Ovary (tissue), 9 donors: ENCODE data around the gene BRSK2. TPM values are rescaled to one million over a fixed set of nuclear protein-coding genes. Genes with fewer than 3 reads are reported as not detected.

Experiments
- DNase-seq, 5 donors: peaks; one replicate each; pipeline ENCODE4 v3.0.0-alpha.2; 2019 to 2020
- H3K27ac ChIP-seq, 2 donors: fragments of 200-600 bp; one replicate each; pipeline versions ENCODE4 v1.5.1 to v1.8.0; 2019 to 2022
- H3K27me3 ChIP-seq: fragments of 200-600 bp; one replicate; pipeline ENCODE4 v1.8.0; 2022
- H3K36me3 ChIP-seq: fragments of 200-600 bp; sonication (generic); one replicate; pipeline ENCODE4 v1.5.1; 2019
- H3K4me1 ChIP-seq: one replicate; pipeline ENCODE4 v1.8.1; 2013; ENCODE audit warnings: mild to moderate bottlenecking, moderate library complexity; ENCODE audit not compliant: insufficient read depth
- H3K4me3 ChIP-seq: fragments of 200-600 bp; sonication (generic); one replicate; pipeline ENCODE4 v1.5.1; 2017
- H3K9me3 ChIP-seq, 2 donors: fragments of 200-600 bp in 1 of 2; sonication (generic) in 1 of 2; one replicate each; pipeline versions ENCODE4 v1.5.1 to v1.8.1; 2013 to 2019; ENCODE audit warnings: mild to moderate bottlenecking in 1 of 2, moderate library complexity in 1 of 2
- CTCF ChIP-seq, 3 donors: fragments of 450-650 bp in 2 of 3; fragments of 200-600 bp in 1 of 3; IDR thresholded peaks; one replicate each; pipeline versions ENCODE4 v1.5.1 to v1.8.0; 2016 to 2022; ENCODE audit warnings: antibody characterized with exemption in 3 of 3, mild to moderate bottlenecking in 1 of 3
- EP300 ChIP-seq: sonication (generic); formaldehyde crosslinking; IDR thresholded peaks from one replicate; pipeline ENCODE4 v1.6.1; 2017; ENCODE audit warnings: antibody characterized with exemption
- POLR2A ChIP-seq: fragments of 450-650 bp; IDR thresholded peaks from one replicate; pipeline ENCODE4 v1.6.1; 2017; ENCODE audit warnings: antibody characterized with exemption, mild to moderate bottlenecking, moderate library complexity
- WGBS, 3 donors: extraction: QIAGEN DNeasy Blood & Tissue Kit in 1 of 3; methylation state at CpG; one replicate each; pipeline versions ENCODE4 v1.1.5 to v1.1.7; 2013 to 2017; 5-methylcytosine and 5-hydroxymethylcytosine counted together
- intact Hi-C, 4 donors: fragments of 100-400 bp; cut with DNase I; formaldehyde crosslinking; loops; one replicate each; pipeline versions ENCODE4 v1.11.0 to v1.15.1; 2022 to 2023
- polyA plus RNA-seq, 2 donors: library from polyadenylated mRNA; stranded (reverse); fragments of 200-250 nt in 1 of 2; fragments of 350-450 nt in 1 of 2; fragmentation: Illumina TruSeq in 1 of 2; extraction: RNeasy Lipid Tissue Mini Kit (QIAGEN cat#74804) in 1 of 2; gene quantifications; one replicate each; pipeline ENCODE4 v1.2.3, GENCODE V29; 2013 to 2014
- total RNA-seq, 7 donors: library from RNA; depleted of rRNA in 2 of 7; stranded (reverse); fragments of >200 nt in 2 of 7; fragmentation: NEBNext Ultra II Directional in 3 of 7; extraction: Animal tissue kit (Norgen Biotek cat#: 25700) in 3 of 7; gene quantifications; one replicate each; pipeline versions ENCODE4 v1.1.0 to v1.2.4, GENCODE V29; 2016 to 2023
- donor health status: DM: no; HTN: no; CAD: no; lungs with moderate emphysema.
- donor health status: DM: no; HTN: no; CAD: no.
- donor health status: Bipolar disorder and iron deficiency.
- donor health status: DM: yes; HTN: yes; CAD: no.
- donor health status: DM: no; HTN: no; CAD: no.
- donor health status: DM: yes; HTN: yes; CAD: no.

BRSK2 gene
- total and polyA plus RNA-seq, 9 donors = 0.22 to 1.5 (median 0.52) TPM

- no peak for DNase-seq
- Histone ChIP-seq H3K27me3 (no peaks in the 10 kb centered on the region), H3K4me1 (peaks cover 7% of the 10 kb centered on the region), H3K4me3 (no peak overlapping the region), H3K9me3 (no peaks in the 10 kb centered on the region), H3K27ac (no peak overlapping the region), H3K36me3 (no peaks in the 10 kb centered on the region)
- WGBS, 3 donors = 59 to 66% (median 60%) methylated on average over 18 to 21 of the region's 21 CpGs
- intact Hi-C loops = no loop called here
- no peak for TF ChIP-seq CTCF (IDR thresholded peaks at IDR 0.05)
- no peak for TF ChIP-seq EP300
- TF ChIP-seq POLR2A = no peak
Observed at GRCh38 chr11:1454576-1454975, 64.8 kb downstream of the BRSK2 start.

GRCh38 chr11:1455032-1455762, 65.5 kb downstream of the BRSK2 start:
- intact Hi-C loops = loop anchor here in 2 of 4 donors (5.0 kb wide), 1 partner anchor 62 kb away; no protein-coding TSS in a partner anchor
- TF ChIP-seq POLR2A (no peak), CTCF (IDR thresholded peaks at IDR 0.05) (no peak), EP300 (no peak)
- 79 to 85% (median 81%) methylated on average over 24 of the region's 24 CpGs for WGBS, 3 donors

GRCh38 chr11:1455763-1456060, 66.0 kb downstream of the BRSK2 start:
- Histone ChIP-seq H3K4me3 (no peak overlapping the region), H3K27ac (no peak overlapping the region), H3K4me1 (peaks cover 12% of the 10 kb centered on the region), H3K27me3 (no peaks in the 10 kb centered on the region), H3K36me3 (no peaks in the 10 kb centered on the region), H3K9me3 (no peaks in the 10 kb centered on the region)
- intact Hi-C loops = loop anchor here in 2 of 4 donors (5.0 kb wide), 1 partner anchor 62 kb away; no protein-coding TSS in a partner anchor
- 81 to 92% (median 88%) methylated on average over 4 to 5 of the region's 5 CpGs for WGBS, 3 donors
- no peak for DNase-seq
- TF ChIP-seq CTCF (IDR thresholded peaks at IDR 0.05) (no peak), EP300 (no peak), POLR2A (no peak)

More at GRCh38 chr11:1455032-1455762, 65.5 kb downstream of the BRSK2 start:
- Histone ChIP-seq H3K27me3 (no peaks in the 10 kb centered on the region), H3K36me3 (no peaks in the 10 kb centered on the region), H3K9me3 (no peaks in the 10 kb centered on the region), H3K4me1 (peaks cover 12% of the 10 kb centered on the region), H3K27ac (no peak overlapping the region), H3K4me3 (no peak overlapping the region)
- no peak for DNase-seq

GRCh38 chr11:1456176-1456575, 66.4 kb downstream of the BRSK2 start:
- 45 to 64% (median 55%) methylated on average over 22 of the region's 22 CpGs for WGBS, 3 donors
- Histone ChIP-seq H3K4me3 (no peak overlapping the region), H3K4me1 (peaks cover 16% of the 10 kb centered on the region), H3K27ac (no peak overlapping the region), H3K27me3 (no peaks in the 10 kb centered on the region), H3K36me3 (no peaks in the 10 kb centered on the region), H3K9me3 (no peaks in the 10 kb centered on the region)
- TF ChIP-seq CTCF (IDR thresholded peaks at IDR 0.05) (no peak), POLR2A (no peak), EP300 (no peak)
- DNase-seq = peak in 1 of 5 donors; percentile 30
- intact Hi-C loops = loop anchor here in 2 of 4 donors (5.0 kb wide), 1 partner anchor 61 kb away; no protein-coding TSS in a partner anchor
